HepG2 (cell line): ENCODE measurements around the gene SMIM14. TPM values are rescaled to one million over a fixed set of nuclear protein-coding genes. Genes with fewer than 3 reads are reported as not detected.

Source experiments
- BRCA1 ChIP-seq: sonication (generic); formaldehyde crosslinking; IDR thresholded peaks from 2 replicates; pipeline ENCODE4 v1.4.0; 2020; ENCODE audit warnings: missing genetic modification reagents
- BRD4 ChIP-seq: sonication (generic); formaldehyde crosslinking; IDR thresholded peaks from 2 replicates; pipeline ENCODE4 v1.4.0; 2020; ENCODE audit warnings: missing genetic modification reagents
- CCDC6 ChIP-seq: sonication (generic); formaldehyde crosslinking; IDR thresholded peaks from 2 replicates; pipeline ENCODE4 v1.8.1; 2022; ENCODE audit warnings: mild to moderate bottlenecking, missing genetic modification reagents, moderate library complexity
- CHD4 ChIP-seq: fragments of 200-600 bp; sonication (generic); IDR thresholded peaks from 2 replicates; pipeline ENCODE4 v1.7.0; 2017; ENCODE audit warnings: mild to moderate bottlenecking, low read length, borderline replicate concordance
- GABPA ChIP-seq, 2 experiments: IDR thresholded peaks; 2 replicates each; pipeline ENCODE4 v1.6.1; 2011 to 2016; ENCODE audit warnings: low read depth in 2 of 2, low read length in 1 of 2, missing biosample characterization in 1 of 2, missing genetic modification characterization in 1 of 2
- HMGXB3 ChIP-seq: sonication (generic); formaldehyde crosslinking; IDR thresholded peaks from 2 replicates; pipeline ENCODE4 v1.4.0; 2020; ENCODE audit warnings: missing genetic modification reagents, borderline replicate concordance
- NFE2 ChIP-seq: sonication (generic); formaldehyde crosslinking; IDR thresholded peaks from 2 replicates; pipeline ENCODE4 v1.4.0; 2020; ENCODE audit warnings: missing genetic modification reagents
- NKX3-1 ChIP-seq: sonication (generic); formaldehyde crosslinking; IDR thresholded peaks from 2 replicates; pipeline ENCODE4 v1.5.0; 2020; ENCODE audit warnings: missing genetic modification reagents
- PLSCR1 ChIP-seq: sonication (generic); formaldehyde crosslinking; IDR thresholded peaks from 2 replicates; pipeline ENCODE4 v1.5.0; 2020; ENCODE audit warnings: missing genetic modification reagents, mild to moderate bottlenecking, borderline replicate concordance
- SAP130 ChIP-seq: IDR thresholded peaks from 2 replicates; pipeline ENCODE4 v1.6.1; 2016; ENCODE audit warnings: low read depth
- SYNCRIP ChIP-seq: fragments of 200-400 bp; formaldehyde crosslinking; IDR thresholded peaks from 2 replicates; pipeline ENCODE4 v1.6.1; 2018; ENCODE audit warnings: mild to moderate bottlenecking, low read depth, low read length; ENCODE audit not compliant: insufficient read depth
- TAF15 ChIP-seq: fragments of 200-400 bp; formaldehyde crosslinking; IDR thresholded peaks from one replicate; pipeline ENCODE4 v1.6.1; 2018; ENCODE audit warnings: mild to moderate bottlenecking, low read depth, low read length; ENCODE audit not compliant: poor library complexity, severe bottlenecking
- ZNF382 ChIP-seq: sonication (generic); formaldehyde crosslinking; IDR thresholded peaks from 2 replicates; pipeline ENCODE4 v1.5.0; 2020; ENCODE audit warnings: missing genetic modification reagents, mild to moderate bottlenecking, borderline replicate concordance
- ZNF468 ChIP-seq: sonication (generic); formaldehyde crosslinking; IDR thresholded peaks from 2 replicates; pipeline ENCODE4 v1.8.0; 2022; ENCODE audit warnings: mild to moderate bottlenecking, moderate library complexity, missing genetic modification reagents
- ZNF562 ChIP-seq: sonication (generic); formaldehyde crosslinking; IDR thresholded peaks from 2 replicates; pipeline ENCODE4 v1.8.0; 2022; ENCODE audit warnings: missing genetic modification reagents, borderline replicate concordance
- ZNF580 ChIP-seq: IDR thresholded peaks from 2 replicates; pipeline ENCODE4 v1.6.1; 2016; ENCODE audit warnings: low read depth, borderline replicate concordance
- ZNF674 ChIP-seq: sonication (generic); formaldehyde crosslinking; IDR thresholded peaks from 2 replicates; pipeline ENCODE4 v1.5.0; 2020; ENCODE audit warnings: low read depth, mild to moderate bottlenecking, missing genetic modification reagents
- ZSCAN21 ChIP-seq: sonication (generic); formaldehyde crosslinking; IDR thresholded peaks from 2 replicates; pipeline ENCODE4 v1.8.0; 2022; ENCODE audit warnings: mild to moderate bottlenecking, missing genetic modification reagents, moderate library complexity, borderline replicate concordance
- polyA plus RNA-seq, 8 experiments: library from polyadenylated mRNA; depleted of rRNA in 3 of 8; stranded (reverse) in 7 of 8; unstranded in 1 of 8; fragments of >200 nt; fragmentation: Illumina TruSeq in 4 of 8; extraction: Trizol in 4 of 8; gene quantifications; 2 replicates each; pipeline versions ENCODE4 v1.2.1 to v1.2.3, GENCODE V29; 2011 to 2016; ENCODE audit warnings: low read depth in 4 of 8, missing spikeins in 1 of 8, mixed read lengths in 1 of 8; ENCODE audit not compliant: insufficient read depth in 1 of 8
- total RNA-seq, 5 experiments: library from RNA; depleted of rRNA; stranded (reverse); fragments of >200 nt; fragmentation: Illumina TruSeq; extraction: Trizol; gene quantifications; 2 replicates each; pipeline ENCODE4 v1.2.3, GENCODE V29; 2016; ENCODE audit warnings: low read depth in 1 of 5
- TF ChIP-seq, protein P1 (sequence below): IDR thresholded peaks from 2 replicates; pipeline ENCODE4 v1.6.1; 2016; ENCODE audit warnings: low read depth, missing genetic modification reagents, missing compliant biosample characterization

The SMIM14 gene
- total and polyA plus RNA-seq, 2 of the 13 experiments (the other 11 are each of a cell fraction or from before 2014, with no cell fraction given): 16.3 to 28.1 TPM

DNA sequence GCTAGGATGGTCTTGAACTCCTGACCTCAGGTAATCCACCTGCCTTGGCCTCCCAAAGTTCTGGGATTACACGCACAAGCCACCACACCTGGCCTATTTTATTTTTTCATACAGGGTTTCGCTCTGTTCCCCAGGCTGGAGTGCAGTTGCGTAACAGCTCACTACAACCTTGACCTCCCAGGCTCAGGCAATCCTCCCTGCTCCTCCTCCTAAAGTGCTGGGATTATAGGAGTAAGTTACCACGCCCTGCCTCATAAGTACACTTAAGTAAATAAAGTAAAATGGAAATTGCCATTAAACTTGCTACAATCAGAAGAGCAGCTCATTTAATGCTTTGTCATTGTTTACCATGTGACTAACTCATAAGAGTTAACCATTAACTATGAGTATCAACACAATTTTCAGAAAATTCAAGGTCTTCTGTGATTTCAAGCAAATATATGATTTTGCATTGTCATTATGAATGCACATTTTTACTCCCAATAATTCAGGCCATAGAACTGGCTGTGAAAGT, 123.7 kb downstream of the SMIM14 start (continued):
- TF ChIP-seq CCDC6 (CRISPR knock-in tag) (no peak), ZNF562 (CRISPR knock-in tag) (no peak), CHD4 (no peak), ZNF468 (CRISPR knock-in tag) (no peak), NFE2 (CRISPR knock-in tag) (peak; percentile 57; the same call in 1 of the 2 replicates), ZNF674 (CRISPR knock-in tag) (no peak), GABPA (IDR thresholded peaks at IDR 0.05; ENCODE audit: low read depth, low read length) (no peak), GABPA (CRISPR knock-in tag; IDR thresholded peaks at IDR 0.05; ENCODE audit: low read depth) (no peak), NKX3-1 (CRISPR knock-in tag) (peak; percentile 90; the same call in 1 of the 2 replicates), BRCA1 (CRISPR knock-in tag) (0 out of 2 replicates have a peak, but pooled peaks have one; percentile 45), HMGXB3 (CRISPR knock-in tag) (peak; percentile 53; the same call in 1 of the 2 replicates), SAP130 (peak; percentile 94), ZNF382 (CRISPR knock-in tag) (no peak), BRD4 (0 out of 2 replicates have a peak, but pooled peaks have one; percentile 32), ZSCAN21 (CRISPR knock-in tag) (no peak), ZNF580 (CRISPR knock-in tag) (peak; percentile 69; the same call in 1 of the 2 replicates), SYNCRIP (no peak), PLSCR1 (CRISPR knock-in tag) (no peak), TAF15 (no peak)
- TF ChIP-seq, protein P1, sequence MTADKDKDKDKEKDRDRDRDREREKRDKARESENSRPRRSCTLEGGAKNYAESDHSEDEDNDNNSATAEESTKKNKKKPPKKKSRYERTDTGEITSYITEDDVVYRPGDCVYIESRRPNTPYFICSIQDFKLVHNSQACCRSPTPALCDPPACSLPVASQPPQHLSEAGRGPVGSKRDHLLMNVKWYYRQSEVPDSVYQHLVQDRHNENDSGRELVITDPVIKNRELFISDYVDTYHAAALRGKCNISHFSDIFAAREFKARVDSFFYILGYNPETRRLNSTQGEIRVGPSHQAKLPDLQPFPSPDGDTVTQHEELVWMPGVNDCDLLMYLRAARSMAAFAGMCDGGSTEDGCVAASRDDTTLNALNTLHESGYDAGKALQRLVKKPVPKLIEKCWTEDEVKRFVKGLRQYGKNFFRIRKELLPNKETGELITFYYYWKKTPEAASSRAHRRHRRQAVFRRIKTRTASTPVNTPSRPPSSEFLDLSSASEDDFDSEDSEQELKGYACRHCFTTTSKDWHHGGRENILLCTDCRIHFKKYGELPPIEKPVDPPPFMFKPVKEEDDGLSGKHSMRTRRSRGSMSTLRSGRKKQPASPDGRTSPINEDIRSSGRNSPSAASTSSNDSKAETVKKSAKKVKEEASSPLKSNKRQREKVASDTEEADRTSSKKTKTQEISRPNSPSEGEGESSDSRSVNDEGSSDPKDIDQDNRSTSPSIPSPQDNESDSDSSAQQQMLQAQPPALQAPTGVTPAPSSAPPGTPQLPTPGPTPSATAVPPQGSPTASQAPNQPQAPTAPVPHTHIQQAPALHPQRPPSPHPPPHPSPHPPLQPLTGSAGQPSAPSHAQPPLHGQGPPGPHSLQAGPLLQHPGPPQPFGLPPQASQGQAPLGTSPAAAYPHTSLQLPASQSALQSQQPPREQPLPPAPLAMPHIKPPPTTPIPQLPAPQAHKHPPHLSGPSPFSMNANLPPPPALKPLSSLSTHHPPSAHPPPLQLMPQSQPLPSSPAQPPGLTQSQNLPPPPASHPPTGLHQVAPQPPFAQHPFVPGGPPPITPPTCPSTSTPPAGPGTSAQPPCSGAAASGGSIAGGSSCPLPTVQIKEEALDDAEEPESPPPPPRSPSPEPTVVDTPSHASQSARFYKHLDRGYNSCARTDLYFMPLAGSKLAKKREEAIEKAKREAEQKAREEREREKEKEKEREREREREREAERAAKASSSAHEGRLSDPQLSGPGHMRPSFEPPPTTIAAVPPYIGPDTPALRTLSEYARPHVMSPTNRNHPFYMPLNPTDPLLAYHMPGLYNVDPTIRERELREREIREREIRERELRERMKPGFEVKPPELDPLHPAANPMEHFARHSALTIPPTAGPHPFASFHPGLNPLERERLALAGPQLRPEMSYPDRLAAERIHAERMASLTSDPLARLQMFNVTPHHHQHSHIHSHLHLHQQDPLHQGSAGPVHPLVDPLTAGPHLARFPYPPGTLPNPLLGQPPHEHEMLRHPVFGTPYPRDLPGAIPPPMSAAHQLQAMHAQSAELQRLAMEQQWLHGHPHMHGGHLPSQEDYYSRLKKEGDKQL (CRISPR knock-in tag): peak; percentile 93
